Measurements from ENCODE around the gene CORO1C.
"Not testable (repeated sequence)": the region's sequence is repeated elsewhere in the genome, so short reads cannot be mapped to it uniquely, and the experiment has no call there.

The CORO1C gene

DNA sequence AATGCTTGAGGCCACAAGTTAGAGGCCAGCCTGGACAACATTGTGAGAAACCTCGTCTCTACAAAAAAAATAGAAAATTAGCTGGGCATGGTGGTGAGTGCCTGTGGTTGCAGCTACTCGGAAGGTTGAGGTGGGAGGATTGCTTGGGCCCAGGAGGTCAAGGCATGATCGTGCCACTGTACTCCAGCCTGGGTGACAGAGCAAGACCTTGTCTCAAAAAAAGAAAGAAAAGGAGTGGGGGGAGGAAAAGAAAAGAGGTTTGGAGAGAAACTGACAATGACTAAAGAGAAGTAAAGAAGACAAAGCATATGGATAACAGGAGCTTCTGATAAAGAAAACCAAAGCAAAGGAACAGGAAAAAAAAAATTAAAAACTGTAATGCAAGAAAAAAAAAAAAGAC lies 60.2 kb downstream of the CORO1C start:
- no peak for DNase-seq

DNA sequence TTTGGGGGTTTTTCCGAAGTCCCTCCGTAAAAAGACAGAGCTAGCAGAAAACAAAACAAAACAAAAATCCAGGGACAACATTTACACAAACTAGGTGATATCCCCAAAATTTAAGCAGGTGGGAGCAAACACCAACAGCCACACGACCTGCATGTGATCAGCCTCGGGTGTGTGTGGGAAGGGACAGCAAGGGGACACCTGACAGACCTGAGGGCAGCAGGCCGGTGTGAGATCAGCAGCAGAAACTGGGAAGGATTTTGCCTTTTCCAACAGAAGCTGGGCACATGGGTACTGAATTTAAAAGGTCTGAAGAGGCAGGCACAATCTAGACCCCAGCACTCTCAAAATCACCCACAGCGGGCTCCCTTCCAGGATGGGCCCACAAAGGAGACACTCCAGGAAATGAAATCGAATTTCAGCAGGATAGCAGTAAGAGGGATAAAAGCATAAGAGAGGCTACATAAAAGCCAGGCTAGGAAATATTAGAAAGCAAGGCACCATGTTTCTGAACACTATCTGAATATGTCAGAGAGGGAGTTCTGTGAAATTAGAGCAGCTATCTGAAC lies 61.2 kb downstream of the CORO1C start:
- no peak for DNase-seq

DNA sequence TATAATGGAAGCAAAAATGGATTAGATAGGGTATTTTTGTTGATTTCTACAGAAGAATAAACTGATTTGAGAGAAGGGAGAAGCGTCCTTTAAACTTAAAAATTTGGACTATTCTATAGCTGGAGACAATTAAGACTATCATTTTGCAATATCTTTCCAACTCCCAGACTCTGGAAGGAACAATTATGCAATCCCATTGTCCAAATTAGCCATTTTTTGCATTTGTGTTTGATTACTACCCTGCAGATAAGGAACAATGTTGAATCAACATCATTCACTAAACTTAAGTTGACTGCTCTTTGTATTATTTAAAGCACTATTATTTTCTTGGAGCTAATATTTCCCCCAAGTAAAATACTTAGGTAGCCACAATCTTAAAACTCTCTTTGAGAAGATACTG lies 62.8 kb downstream of the CORO1C start:
- no peak for DNase-seq

DNA sequence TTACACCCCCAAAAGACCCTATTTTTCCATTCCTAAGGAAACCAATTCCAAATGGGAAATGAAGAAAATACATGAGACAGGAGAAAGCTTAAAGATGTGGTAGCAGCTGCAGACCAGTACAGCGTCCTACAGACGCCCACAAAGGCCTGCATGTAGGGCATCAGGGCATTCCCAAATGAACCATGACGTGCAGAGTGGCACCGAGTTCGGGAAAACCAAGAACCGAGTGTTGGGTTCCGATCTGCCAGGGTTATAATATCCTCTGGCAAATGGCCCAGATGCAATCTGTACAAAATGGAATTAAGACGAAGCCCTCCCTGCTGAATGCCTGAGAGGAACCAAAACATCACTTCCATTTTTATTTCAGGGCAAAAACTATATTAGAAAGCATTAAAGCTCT lies 63.3 kb downstream of the CORO1C start:
- DNase-seq: no peak

DNA sequence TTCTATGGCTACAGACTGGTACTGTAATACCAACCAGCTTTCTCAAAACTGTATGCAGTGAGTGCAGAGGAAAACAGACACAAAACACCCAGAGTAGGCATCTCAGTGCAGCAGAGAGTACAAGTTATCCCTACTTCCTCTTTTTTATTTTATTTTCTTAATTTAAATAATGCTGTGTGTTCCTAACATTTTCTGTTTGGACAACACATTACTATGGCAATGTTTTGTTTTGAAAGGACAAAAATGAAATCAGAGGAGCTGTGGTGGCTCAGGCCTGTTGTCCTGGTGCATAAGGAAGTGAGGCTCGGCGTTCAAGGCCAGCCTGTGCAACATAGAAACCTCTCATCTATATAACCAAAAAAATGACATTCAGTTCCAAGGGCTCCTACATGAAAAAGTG lies 64.0 kb downstream of the CORO1C start:
- peak; percentile 47 for DNase-seq

DNA sequence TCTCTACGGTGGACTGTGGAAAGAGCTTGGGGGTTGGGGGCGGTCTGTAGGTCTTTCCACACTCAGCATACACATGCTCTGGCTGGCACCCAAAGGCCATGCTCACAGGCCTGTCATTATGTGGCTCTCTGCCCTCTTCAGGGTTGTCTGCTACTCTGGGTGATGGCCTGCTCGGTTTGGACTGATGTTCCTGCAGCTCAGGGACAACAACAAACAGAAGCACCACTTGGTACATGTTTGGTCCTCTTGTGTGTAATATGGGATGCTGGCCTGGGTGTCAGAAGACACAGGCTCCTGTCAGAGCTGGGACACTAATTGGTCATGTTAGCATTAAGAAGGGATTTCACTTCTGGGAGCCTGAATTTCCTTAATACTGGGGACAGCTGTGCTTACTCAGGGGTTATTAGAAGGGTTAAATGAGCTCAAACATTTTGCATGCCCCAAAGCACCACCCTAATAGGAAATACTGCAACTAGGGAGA lies 64.9 kb downstream of the CORO1C start:
- peak; percentile 44 for DNase-seq

DNA sequence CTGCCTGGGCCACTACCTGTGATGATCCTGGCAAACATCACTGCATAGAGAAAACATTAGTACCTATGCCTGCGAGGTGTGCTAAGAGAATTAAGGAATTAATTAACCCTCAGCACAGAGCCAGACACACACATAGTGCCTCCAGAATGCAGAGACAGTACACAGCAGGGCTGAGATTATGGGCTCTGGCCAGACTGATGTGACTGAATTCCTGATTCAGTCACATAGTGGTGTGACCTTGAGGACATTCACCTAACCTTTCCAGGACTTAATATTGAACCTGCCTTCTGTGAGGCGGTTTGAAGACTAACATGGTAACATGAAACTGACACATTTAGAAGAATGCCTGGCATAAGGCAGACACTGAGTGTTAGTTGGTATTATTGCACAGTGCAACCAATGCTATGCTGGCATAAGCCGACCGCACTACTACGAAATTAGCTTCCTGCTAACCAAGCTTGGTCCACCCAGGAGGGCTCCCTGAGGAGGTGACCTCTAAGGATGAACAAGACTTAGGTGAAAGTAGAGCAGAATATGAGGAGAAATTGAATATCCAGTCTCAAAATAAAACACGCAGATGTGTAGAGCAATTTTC lies 65.6 kb downstream of the CORO1C start:
- no peak for DNase-seq

DNA sequence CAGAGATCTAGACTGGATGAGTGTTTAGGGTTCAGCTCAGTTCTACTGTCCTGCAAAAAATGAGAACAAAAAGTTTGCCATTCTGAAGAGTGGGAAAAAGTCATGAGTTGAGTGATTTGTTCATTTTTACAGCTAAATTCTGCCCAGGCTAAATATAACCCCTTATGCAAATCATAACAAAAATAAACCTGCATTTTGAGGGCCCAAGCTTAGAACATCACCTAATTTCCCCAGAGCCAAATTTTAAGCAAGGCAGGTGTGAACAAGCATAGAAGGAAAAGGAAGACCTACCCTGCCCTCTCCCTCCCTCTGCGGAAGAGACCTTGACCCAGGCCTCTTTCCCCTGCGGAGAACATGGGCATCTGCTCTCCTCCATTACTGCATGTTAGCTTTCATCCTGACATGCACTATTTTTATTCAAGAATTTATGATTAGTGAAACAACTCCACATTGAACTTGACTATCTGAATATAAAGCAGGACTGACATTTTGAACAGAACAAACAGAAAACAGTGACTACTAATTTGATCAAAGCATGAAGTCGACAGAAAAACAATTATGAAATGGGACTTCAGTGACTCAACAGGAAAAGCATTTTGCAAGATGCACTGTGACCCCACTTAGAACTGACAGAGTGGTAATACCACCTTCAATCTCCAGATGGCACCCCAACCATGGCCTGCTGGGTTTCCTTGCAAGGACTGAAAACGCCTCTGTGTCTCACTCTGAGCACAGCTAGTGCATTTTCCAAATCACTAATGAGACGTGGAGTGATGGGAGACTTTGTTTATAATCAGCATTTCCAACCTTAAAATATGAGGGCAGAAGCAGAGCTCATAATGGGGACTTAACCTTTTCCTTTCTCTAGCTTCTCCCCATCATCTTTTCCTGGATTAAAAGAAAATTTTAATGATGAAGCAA lies 66.7 kb downstream of the CORO1C start:
- peak; percentile 87 for DNase-seq

DNA sequence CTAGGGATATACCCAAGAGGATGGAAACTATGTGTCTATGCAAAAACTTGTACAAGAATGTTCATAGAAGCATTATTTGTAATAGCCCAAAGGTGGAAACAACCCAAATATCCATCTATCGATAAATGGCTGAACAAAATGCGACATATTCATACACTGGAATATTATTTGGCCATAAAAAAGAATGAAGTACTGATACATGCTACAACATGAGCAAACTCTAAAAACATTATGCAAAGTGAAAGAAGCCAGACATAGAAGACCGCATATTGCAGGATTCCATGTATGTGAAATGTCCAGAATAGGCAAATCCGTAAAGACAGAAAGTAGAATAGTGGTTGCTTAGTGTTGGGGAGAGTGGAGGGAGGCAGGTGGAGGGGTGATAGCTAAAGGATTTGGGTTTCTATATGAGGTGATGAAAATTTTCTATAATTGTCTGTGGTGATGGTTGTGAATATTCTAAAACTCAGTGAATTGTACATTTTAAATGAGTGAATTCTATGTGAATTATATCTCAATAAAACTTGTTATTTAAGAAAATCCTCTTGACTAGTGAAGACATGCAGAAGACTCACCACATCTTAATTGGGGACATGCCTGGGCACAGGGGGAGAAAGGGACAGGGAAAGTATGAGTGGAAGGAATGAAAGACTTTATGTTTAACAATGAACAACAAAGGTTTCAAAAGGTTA lies 67.8 kb downstream of the CORO1C start:
- no peak for DNase-seq

DNA sequence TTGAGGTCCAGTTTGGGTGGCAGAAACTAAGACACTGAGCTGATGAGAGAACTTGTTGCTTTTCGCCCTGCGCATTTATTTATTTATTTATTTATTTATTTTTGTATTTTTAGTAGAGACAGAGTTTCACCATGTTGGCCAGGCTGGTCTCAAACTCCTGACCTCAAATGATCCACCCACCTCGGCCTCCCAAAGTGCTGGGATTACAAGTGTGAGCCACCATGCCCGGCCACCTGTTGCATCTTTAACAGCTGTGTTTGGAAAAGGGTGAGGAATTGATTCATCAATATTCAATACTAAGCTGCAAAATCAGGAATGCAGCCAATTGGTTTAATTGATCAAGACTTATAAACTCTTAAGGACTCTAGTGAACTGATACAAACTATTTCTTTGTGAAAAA lies 73.2 kb downstream of the CORO1C start:
- DNase-seq: not testable (repeated sequence)

DNA sequence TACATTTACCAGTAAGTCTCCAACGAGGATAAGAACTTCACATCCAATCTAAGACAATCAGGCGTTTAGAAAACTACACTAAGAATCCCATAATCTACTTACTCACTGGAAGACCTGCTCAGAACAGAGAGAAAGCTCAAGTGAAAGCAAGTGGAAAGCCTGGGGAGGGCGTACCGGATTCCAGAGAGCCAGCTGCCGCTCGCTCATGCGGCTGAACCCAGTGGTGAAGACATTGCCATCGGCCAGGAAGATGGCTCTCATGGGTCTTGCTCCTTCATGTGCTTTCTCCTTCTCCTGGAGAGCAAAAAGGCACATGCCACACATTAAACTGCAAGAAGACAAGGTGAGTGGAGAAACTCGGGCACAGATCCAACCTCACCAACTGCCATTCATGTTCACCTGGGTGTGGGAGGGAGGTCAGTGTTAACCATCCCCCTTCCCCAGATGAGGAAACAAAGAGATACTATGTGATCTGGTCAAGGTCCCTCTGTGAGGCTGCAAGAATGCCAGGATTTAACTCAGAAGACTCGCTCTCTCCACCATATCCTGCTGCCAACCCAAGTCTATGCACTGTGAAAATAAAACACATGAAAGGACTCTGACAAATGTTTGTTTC lies 74.1 kb downstream of the CORO1C start:
- no peak for DNase-seq

DNA sequence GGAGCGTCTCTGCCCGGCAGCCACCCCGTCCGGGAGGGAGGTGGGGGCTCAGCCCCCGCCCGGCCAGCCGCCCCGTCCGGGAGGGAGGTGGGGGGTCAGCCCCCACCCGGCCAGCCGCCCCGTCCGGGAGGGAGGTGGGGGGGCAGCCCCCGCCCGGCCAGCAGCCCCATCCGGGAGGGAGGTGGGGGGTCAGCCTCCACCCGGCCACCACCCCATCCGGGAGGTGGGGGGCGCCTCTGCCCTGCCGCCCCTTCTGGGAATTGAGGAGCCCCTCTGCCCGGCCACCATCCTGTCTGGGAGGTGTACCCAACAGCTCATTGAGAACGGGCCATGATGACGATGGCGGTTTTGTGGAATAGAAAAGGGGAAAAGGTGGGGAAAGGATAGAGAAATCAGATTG lies 75.1 kb downstream of the CORO1C start:
- not testable (repeated sequence) for DNase-seq

DNA sequence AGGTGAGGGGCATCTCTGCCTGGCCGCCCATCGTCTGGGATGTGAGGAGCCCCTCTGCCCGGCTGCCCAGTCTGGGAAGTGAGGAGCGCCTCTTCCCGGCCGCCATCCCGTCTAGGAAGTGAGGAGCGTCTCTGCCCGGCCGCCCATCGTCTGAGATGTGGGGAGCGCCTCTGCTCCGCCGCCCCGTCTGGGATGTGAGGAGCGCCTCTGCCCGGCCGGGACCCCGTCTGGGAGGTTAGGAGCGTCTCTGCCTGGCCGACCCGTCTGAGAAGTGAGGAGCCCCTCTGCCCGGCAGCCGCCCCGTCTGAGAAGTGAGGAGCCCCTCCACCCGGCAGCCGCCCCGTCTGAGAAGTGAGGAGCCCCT lies 75.5 kb downstream of the CORO1C start:
- DNase-seq: not testable (repeated sequence)

DNA sequence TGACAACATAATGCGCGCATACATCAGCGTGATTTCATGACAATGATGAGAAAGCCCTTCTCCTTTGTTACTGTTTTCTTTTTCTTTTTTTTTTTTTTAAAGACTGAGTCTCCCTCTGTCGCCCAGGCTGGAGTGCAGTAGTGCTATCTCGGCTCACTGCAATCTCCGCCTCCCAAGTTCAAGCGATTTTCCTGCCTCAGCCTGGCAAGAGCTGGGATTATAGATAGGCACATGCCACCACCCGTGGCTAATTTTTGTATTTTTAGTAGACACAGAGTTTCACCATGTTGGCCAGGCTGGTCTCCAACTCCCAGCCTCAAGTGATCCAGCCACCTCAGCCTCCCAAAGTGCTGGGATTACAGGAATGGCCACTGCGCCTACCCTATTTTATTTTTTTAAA lies 76.7 kb downstream of the CORO1C start:
- DNase-seq: not testable (repeated sequence)

DNA sequence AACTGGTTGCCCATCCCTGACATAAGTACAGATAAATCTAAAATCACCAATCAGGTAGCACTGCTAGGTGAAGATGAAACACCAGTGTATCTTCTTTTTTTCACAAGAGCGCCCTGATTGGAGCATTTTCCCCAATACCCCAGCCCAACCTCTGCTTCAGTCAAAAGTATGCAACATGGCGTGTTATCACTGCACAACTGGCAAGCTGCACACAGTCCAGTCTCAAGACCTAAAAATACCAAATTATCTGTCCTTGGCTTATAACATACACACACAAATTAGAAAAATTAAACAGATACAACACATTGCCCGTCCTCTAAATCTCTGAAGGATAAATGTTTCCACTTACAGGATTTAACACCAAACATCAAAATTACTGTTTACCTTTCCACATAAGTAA lies 77.4 kb downstream of the CORO1C start:
- no peak for DNase-seq

DNA sequence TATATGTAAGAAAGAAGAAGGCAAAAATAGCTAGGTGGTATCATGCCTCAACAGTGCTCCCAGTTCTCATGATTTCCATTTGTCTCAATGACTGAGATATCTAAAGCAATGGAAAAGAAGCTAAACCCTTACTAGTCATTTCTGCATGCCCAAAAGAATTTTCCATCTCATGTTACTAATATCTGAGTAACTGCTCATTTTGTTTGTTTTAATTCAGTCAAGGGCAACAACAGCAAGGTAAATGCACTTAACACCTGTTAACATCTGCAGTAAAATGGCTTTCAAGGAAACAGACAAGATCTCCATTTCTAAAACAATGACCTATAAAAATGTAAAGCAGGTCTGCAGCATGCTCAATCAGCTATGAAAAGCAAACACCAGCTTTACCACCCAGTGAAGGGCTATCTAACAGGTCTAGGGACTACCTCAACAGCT lies 78.2 kb downstream of the CORO1C start:
- DNase-seq: no peak

DNA sequence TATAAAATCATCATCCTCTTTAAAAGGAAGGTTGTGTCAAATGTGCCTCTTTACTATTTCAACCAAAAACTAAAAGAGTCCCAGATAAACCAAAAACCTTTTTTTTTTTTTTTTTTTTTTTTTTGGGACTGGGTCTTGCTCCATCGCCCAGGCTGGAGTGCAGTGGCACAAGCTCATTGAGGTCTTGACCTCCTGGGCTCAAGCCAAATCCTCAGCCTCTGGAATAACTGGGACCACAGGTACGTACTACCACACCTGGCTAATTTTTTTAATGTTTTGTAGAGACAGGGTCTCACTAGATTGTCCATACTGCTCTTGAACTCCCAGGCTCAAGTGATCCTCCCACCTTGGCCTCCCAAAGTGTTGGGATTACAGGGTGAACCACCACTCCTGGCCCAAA lies 81.2 kb downstream of the CORO1C start:
- no peak for DNase-seq

DNA sequence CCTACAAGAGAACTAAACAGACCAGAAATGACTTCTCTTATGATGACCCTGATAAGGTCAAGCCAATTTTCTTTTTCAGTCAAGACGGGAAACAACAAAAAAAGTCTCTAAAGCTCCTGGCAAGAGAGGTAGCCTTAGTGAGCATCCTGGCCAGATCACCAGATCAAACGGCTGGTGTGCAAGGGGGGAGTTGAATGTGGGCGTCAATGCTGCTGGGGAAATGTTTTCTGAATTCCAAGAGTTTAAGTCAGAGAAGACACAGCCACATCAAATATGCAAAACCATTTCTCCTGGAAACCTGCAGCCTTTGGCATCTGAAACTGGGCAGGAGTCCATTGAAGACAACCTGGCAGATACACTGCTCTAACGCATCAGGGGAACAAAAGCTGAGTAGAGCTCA lies 81.6 kb downstream of the CORO1C start:
- no peak for DNase-seq

DNA sequence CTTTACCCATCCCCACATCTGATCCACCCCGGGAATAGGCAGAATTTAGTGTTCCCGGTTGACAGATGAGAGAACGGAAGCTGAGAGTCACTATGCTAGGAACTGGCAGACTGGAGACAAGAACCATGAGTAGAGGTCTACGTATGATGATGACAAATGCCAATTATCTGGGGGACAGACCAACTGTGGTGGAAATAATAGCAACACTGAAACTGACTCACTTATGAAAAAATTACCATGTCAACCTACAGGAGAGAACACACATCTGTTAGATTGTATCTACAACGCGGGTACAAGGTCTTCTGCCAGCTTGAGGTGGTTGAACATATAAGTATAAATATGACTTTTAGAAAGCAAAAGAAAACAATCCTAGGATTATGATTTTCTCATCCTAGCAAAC lies 82.2 kb downstream of the CORO1C start:
- no peak for DNase-seq

DNA sequence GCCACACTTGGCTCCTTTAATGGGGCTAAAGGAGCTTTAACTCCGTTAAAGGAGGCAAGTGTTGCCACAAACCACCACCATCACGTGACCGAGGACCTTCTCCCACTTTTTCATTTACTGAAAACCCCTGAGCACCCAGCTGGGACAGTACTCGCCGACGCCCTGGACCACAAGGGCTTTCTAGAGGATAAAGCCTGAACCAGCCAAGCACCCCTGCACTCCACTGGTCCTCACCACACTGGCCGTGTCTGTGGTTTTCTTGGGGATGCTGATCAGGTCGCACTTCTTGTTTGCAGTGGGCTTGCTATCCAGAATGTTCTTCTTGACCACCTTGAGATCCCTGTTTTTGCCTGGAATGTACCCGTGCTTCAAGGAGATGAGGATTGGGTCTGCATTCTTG lies 82.9 kb downstream of the CORO1C start:
- no peak for DNase-seq

DNA sequence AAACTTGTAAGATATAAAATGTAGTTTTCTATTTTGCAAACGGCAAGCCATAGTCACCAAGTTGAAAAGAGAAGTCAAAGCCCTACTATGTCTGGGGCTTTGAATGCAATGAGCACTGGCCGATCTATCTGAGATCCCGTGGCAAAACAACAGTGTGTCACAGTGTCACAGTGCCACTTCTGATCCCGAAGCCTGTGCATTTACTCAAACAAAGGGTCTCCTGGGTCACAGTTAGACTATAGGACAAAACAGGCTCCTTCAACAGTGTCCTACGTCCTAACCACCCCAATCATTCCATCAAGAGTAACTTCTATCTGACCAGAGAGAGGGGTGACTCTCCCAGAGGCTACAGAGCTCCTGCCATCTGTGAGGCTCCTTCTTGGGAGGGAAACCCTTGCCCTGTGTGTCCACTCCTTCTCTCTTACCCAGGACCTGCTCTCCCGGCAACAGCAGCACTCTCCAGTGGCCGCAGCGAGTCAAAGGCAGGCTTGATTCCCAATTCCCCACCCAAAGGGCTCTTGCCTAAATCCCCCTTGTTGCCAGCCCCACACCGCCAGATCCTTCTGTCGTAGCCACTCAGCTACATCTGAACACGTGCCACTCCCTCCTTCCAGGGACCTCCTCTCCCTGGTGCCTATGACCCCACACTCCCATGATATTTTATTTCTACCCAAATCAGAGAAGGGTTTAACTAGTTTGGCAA lies 83.6 kb downstream of the CORO1C start:
- DNase-seq: no peak
